OCI-M1 (cell line): Measurements from ENCODE around the gene SPATA33.

Experiments used
- DNase-seq: peaks from one replicate; lab custom pipeline; 2025; lab: John Stamatoyannopoulos, UW

The SPATA33 gene

DNA sequence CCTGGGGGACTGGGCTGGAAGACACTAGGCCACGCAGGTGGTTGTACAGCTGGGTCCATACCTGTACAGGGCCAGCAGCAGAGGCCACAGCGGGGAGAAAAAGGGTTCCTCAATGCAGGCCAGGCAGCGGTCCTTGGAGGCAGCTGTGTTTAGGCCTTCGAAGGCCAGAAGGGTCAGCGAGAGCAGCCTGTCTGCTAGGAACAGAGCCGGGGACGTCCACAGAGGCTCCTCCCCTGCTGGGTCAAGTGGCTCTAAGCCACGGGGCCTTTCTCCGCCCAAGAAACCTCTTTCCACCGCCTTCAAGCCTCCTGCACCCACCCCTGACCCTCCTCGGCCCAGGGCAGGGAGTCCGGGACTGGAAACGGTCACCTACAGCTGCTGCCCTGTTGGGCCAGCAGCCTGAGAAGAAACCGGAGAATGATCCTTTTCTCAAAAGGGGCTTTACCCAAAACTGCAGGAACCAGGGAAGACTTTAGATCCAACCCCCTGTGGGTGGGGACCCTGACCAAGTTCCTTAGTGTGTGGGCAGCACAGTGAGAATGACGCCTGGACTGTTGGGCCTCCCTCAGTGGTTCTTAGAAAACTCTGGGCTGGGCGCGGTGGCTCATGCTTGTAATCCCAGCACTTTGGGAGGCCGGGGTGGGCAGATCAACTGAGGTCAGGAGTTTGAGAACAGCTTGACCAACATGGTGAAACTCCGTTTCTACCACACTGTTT lies 52.2 kb downstream of the SPATA33 start:
- no peak for DNase-seq

DNA sequence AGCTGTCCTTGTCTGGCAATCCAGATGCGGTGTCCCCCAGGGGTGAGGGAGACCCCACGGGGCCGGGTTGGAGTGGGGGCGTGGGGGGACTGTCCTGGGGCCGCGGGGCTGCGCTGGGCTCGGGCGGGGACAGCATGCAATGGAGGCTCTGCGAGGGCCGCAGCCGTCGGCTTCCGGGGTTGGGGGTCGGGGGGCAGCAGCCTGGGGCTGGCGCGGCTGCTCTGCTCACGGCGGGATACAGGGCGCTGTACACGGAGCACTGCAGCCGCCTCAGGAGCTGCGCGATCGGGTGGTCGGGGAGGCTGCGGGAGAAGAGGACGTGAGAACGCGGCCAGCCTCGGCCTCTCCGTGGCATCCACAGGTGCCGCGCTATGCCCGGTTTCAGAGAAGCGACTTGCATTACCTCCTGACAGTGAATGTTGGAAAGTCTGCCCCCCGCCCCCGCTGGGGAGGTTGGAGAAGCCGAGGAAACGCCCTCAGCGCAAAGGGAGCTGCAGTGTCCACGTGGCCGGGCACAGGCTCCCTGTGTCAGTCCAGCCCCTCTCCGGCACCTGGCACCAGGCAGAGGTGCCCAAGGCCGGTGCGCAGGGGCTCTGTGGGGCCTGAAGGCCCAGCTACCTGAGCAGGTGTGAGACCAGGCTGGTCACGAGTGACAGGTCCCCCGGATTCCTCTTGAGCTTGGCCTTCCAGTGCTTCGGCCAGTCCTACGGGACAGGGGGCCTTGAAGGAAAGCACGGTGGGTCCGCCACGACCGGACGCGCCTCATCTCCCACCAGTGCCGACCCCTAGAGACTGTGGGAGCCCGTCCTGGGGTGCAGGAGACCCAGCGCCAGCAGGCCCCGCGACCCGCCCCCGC lies 53.3 kb downstream of the SPATA33 start:
- no peak for DNase-seq

DNA sequence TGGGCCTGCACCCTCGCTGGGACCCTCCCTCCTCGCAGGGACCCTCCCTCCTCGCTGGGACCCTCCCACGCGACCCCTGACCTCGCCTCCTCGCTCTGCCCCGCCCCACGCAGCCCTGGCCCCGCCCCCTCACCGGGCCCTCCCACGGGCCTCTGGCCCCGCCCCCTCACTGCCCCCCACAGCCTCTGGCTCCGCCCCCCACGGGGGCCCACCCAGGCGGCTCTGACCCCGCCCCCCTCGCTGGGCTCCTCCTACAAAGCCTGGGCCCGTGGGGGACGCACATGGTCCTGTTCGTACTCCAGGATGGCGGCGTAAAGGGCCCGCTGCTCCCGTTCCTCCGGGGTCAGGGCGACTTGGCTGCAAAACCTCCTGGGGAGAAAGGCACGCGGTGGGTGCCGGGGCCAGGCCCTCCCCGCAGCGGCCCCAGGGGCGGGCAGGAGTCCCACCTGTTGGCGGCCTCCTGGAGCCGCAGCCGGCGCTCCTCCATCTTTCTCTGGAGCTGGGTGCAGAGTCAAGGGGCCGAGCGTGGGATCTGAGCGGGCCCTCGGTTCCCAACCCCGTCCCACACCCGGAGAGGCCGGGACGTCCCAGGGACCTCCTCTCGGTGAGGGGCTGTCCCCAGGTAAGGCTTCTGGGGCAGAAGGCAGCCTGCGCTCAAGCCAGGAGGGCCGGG lies 54.1 kb downstream of the SPATA33 start:
- DNase-seq, result peak; percentile 87

DNA sequence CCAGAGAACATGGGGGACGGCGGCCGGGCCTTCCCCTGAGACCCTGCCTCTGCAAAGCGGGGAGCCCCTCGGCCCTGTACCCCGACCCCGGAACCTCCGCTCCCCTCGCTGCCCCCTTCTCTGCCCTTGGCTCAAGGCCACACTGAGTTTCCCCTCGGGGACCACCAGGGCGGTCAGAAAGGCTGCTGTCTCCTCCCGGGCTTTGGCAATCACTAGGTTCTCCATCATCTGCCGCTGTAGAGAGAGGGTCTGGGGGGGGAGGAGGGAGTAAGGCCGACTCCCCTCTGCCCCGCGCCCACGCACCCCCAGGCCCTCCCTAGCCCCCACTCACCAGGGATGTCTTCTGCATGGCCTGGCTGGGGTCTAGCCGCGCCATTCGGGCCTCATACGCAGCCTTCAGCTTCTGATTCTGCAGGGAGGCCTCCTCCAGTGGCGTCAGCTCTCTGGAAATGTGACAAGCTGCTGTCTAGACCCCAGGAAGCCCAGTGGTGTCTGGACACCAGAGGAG lies 54.7 kb downstream of the SPATA33 start:
- peak; percentile 44 for DNase-seq

DNA sequence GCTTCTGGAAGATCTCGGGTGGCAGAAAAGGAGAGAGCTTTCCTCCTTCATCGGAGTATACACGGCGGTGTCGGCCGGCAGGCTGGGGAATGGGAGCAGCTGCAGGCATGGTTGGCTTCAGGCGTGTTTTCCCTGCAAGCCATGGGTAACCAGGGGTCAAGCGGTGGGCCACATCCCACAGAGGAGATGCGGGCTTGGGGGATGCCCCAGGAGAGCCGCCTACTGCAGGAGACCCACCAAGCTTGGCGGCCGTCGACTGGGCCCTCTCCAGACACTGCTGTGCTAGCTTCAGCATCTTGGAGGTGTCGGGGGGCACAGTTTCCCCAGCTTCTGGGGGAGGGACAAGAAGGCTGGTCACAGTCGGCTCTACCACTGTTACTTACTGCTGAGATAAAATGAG lies 58.9 kb downstream of the SPATA33 start:
- DNase-seq, result no peak

DNA sequence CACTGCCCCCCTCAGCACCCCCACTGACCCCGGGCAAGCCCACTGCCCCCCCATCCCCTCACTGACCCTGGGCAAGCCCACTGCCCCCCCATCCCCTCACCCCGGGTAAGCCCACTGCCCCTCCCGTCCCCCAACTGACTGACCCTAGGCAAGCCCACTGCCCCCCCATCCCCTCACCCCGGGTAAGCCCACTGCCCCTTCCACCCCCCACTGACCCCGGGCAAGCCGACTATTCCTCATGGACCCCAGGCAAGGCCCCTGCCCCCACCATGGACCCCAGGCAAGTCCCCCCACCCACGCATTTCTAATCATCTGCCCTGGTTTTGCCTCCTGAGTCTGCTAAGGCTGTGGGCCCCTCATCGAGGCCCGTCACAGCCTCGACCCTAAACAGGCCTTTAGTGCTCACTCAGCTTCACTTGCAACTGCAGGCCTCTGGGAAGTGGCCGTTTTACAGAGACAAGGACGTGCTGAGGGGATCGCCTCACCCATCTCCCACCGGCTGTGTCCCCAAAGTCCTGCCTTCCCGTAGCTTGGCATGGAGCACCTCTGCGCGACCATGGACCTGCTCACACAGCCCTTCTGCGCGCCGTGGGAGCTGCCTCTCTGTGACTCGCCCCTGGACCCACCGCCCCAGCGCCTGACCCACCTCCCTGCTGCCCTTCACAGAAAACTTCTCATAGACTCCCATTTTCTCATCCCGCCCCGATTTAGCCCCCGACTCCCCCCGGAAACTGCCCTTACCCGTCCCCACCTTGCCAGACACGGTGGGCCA lies 59.5 kb downstream of the SPATA33 start:
- no peak for DNase-seq

DNA sequence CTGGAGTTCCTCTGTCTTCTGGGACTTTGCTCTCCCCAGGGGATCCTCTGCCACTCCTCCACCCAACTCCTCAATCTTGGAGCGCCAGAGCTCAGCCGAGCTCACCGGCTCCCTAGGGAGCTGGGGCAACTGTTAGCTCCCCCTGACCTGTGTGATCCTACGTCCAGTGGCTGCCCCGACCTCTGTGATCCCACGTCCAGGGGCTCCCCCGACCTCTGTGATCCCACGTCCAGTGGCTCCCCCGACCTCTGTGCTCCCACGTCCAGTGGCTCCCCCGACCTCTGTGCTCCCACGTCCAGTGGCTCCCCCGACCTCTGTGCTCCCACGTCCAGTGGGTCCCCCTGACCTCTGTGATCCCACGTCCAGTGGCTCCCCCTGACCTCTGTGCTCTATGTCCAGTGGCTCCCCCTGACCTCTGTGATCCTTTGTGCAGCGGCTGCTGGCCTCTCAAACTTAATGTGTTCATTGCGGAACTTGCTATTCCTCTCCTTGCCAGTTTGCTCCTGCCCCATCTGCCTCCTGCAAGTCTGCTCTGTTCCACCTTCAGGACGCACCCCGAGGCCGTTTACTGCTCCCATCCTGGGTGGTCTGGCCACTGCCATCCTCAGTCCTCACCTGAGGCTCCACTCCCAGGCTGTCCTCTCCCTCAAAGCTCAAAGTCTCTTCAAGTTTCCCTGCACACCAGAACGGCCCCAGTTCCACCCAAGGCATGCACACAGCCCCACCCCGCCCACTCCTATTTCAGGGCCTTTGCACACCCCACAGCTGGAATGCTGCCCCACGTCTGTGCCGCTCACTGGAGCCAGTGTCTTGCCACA lies 60.3 kb downstream of the SPATA33 start:
- no peak for DNase-seq
